Endothelial cell of umbilical vein (primary cell): ENCODE data around the gene CASK. TPM values are rescaled to one million over a fixed set of nuclear protein-coding genes. Genes with fewer than 3 reads are reported as not detected.

Experiments used
- BruUV-seq: library from RNA; stranded (reverse); fragments of 400-500 nt; replicated peaks from 2 replicates; lab custom pipeline; 2021; lab: Mats Ljungman, UMichigan
- CTCF ChIA-PET: fragments of 300-600, 350-600 bp; sonication (Branson Sonifier 250); formaldehyde crosslinking; loops from one replicate; lab custom pipeline; 2021; ENCODE audit warnings: antibody characterized with exemption, inconsistent platforms; lab: Charles Lee
- POLR2A ChIA-PET: fragments of 300-600, 350-600 bp; sonication (Branson Sonifier 250); formaldehyde crosslinking; loops from one replicate; lab custom pipeline; 2021; ENCODE audit warnings: antibody characterized with exemption, inconsistent platforms; lab: Charles Lee
- DNase-seq: peaks from one replicate; pipeline ENCODE4 v3.0.0-alpha.2; 2011; ENCODE audit warnings: low read depth, low spot score
- FAIRE-seq: peaks from 2 replicates; lab custom pipeline; 2011; peaks lifted over from hg19 to GRCh38; lab: Jason Lieb, UNC
- H2AFZ ChIP-seq: 2 replicates; pipeline ENCODE4 v1.6.0; 2012; ENCODE audit warnings: low read depth, low read length, control low read depth, inconsistent platforms
- H3K27ac ChIP-seq: 2 replicates; pipeline ENCODE4 v1.5.1; 2011; ENCODE audit warnings: low read depth, mild to moderate bottlenecking, control low read depth, low read length, moderate library complexity; ENCODE audit not compliant: insufficient read depth
- H3K27me3 ChIP-seq, 2 experiments: 2 replicates each; pipeline versions ENCODE4 v1.6.0 to v1.6.1; 2011; ENCODE audit warnings: low read length in 2 of 2, mixed read lengths in 1 of 2; ENCODE audit not compliant: control insufficient read depth in 2 of 2, insufficient read depth in 2 of 2
- H3K36me3 ChIP-seq, 2 experiments: 2 replicates in 1 of 2; 3 replicates in 1 of 2; pipeline ENCODE4 v1.5.1; 2011; ENCODE audit warnings: low read length in 2 of 2, mild to moderate bottlenecking in 1 of 2, moderate library complexity in 1 of 2; ENCODE audit not compliant: control insufficient read depth in 2 of 2, insufficient read depth in 2 of 2; ENCODE audit errors: extremely low read depth in 1 of 2
- H3K4me1 ChIP-seq: 3 replicates; pipeline ENCODE4 v1.5.1; 2011; ENCODE audit warnings: mild to moderate bottlenecking, low read length; ENCODE audit not compliant: control insufficient read depth, insufficient read depth; ENCODE audit errors: extremely low read depth
- H3K4me2 ChIP-seq: 2 replicates; pipeline ENCODE4 v1.6.1; 2011; ENCODE audit warnings: low read length, control low read depth, mixed read lengths; ENCODE audit not compliant: insufficient read depth
- H3K4me3 ChIP-seq, 3 experiments: fragments of 200-600 bp in 1 of 3; sonication (generic), shearing (Covaris generic) in 1 of 3; replicated peaks in 1 of 3; 2 replicates each; pipeline ENCODE4 v1.5.1; 2011 to 2016; ENCODE audit warnings: control low read depth in 3 of 3, low read length in 3 of 3, mild to moderate bottlenecking in 2 of 3, inconsistent platforms in 1 of 3, low read depth in 1 of 3, moderate library complexity in 1 of 3; ENCODE audit not compliant: insufficient read depth in 1 of 3
- H3K79me2 ChIP-seq: 2 replicates; pipeline ENCODE4 v1.6.0; 2012; ENCODE audit warnings: low read length, inconsistent platforms; ENCODE audit not compliant: control insufficient read depth, insufficient read depth
- H3K9ac ChIP-seq: replicated peaks from 2 replicates; pipeline ENCODE3; 2011; ENCODE audit warnings: low read length, control low read depth; ENCODE audit not compliant: insufficient read depth; ENCODE audit errors: extremely low read depth
- H3K9me1 ChIP-seq: replicated peaks from 3 replicates; pipeline ENCODE4 v1.6.0; 2011; ENCODE audit warnings: mild to moderate bottlenecking, low read length; ENCODE audit not compliant: control insufficient read depth, insufficient read depth; ENCODE audit errors: extremely low read depth
- H3K9me3 ChIP-seq: replicated peaks from 2 replicates; pipeline ENCODE4 v1.5.1; 2012; ENCODE audit warnings: low read length, inconsistent platforms; ENCODE audit not compliant: control insufficient read depth, insufficient read depth
- H4K20me1 ChIP-seq: replicated peaks from 2 replicates; pipeline ENCODE3; 2011; ENCODE audit warnings: mild to moderate bottlenecking, low read length; ENCODE audit not compliant: control insufficient read depth, insufficient read depth; ENCODE audit errors: extremely low read depth
- EZH2 ChIP-seq: IDR thresholded peaks from 2 replicates; pipeline ENCODE4 v1.6.1; 2012; ENCODE audit warnings: borderline replicate concordance, low read depth, mild to moderate bottlenecking, moderate library complexity, low read length, inconsistent platforms; ENCODE audit not compliant: severe bottlenecking
- FOS ChIP-seq: IDR thresholded peaks from 2 replicates; pipeline ENCODE4 v1.6.1; 2011; ENCODE audit warnings: mild to moderate bottlenecking, low read length, moderate library complexity, borderline replicate concordance; ENCODE audit not compliant: insufficient read depth
- GATA2 ChIP-seq: IDR thresholded peaks from 2 replicates; pipeline ENCODE4 v1.7.0; 2011; ENCODE audit warnings: low read depth, mild to moderate bottlenecking, moderate library complexity, mixed read lengths, low read length; ENCODE audit not compliant: insufficient read length, insufficient read depth
- JUN ChIP-seq: IDR thresholded peaks from 2 replicates; pipeline ENCODE4 v1.6.1; 2011; ENCODE audit warnings: borderline replicate concordance, low read depth; ENCODE audit not compliant: insufficient read length, insufficient read depth
- MAX ChIP-seq: IDR thresholded peaks from 2 replicates; pipeline ENCODE4 v1.6.1; 2011; ENCODE audit not compliant: insufficient read depth, insufficient read length
- MYC ChIP-seq: IDR thresholded peaks from one replicate; pipeline ENCODE4 v1.6.1; 2011; ENCODE audit warnings: mild to moderate bottlenecking, low read depth, low read length
- POLR2A ChIP-seq: IDR thresholded peaks from 2 replicates; pipeline ENCODE4 v1.6.1; 2012; ENCODE audit warnings: low read depth, mild to moderate bottlenecking, control low read depth, low read length
- POLR2AphosphoS5 ChIP-seq: IDR thresholded peaks from 2 replicates; pipeline ENCODE4 v1.6.1; 2012; ENCODE audit warnings: low read depth, mild to moderate bottlenecking, control low read depth, low read length, moderate library complexity; ENCODE audit not compliant: insufficient read depth
- dilution Hi-C: fragments of 300-500 bp; cut with MboI; formaldehyde crosslinking; loops from one replicate; pipeline ENCODE4 v1.15.0; 2019; ENCODE audit warnings: low sequenced_read_pairs; ENCODE audit not compliant: extremely low pct_ligation_motif_present
- intact Hi-C: fragments of 100-400 bp; cut with micrococcal nuclease; formaldehyde crosslinking; loops from one replicate; pipeline ENCODE4 v1.10.0; 2022
- polyA plus RNA-seq, 4 experiments: library from polyadenylated mRNA; depleted of rRNA in 3 of 4; stranded (reverse) in 3 of 4; unstranded in 1 of 4; fragments of >200 nt; gene quantifications; 2 replicates each; pipeline versions ENCODE4 v1.2.1 to v1.2.3, GENCODE V29; 2011 to 2012; ENCODE audit warnings: missing spikeins in 1 of 4
- total RNA-seq: library from RNA; stranded (reverse); gene quantifications from 2 replicates; pipeline ENCODE4 v1.2.3, GENCODE V29; 2021
- TF ChIP-seq, protein P1 (sequence below), 2 donors: IDR thresholded peaks; 1 replicate in 1 of 2; 2 replicates in 1 of 2; pipeline ENCODE4 v1.5.1; 2011; ENCODE audit warnings: low read length in 2 of 2, mild to moderate bottlenecking in 2 of 2, moderate library complexity in 2 of 2, control low read depth in 1 of 2, inconsistent platforms in 1 of 2, low read depth in 1 of 2; ENCODE audit not compliant: insufficient read depth in 1 of 2; ENCODE audit errors: extremely low read depth in 1 of 2

CASK gene
- total and polyA plus RNA-seq, 2 donors (not counting 3 experiments of a cell fraction or from before 2014, with no cell fraction given), result 6.4 to 30.4 TPM

GRCh38 chrX:41559235-41560052 is 363.9 kb downstream of the CASK start:
- Histone ChIP-seq H3K4me2 (no peak overlapping the region), H3K9ac (no peak overlapping the region), H3K36me3 (no peaks in the 10 kb centered on the region), H3K79me2 (no peaks in the 10 kb centered on the region), H3K9me3 (no peaks in the 10 kb centered on the region), H3K27ac (peak overlapping the region; percentile 43), H2AFZ (peak overlapping the region; percentile 4), H3K9me1 (no peaks in the 10 kb centered on the region), H4K20me1 (no peaks in the 10 kb centered on the region), H3K4me3 (no peak overlapping the region), H3K4me1 (peaks cover 15% of the 10 kb centered on the region), H3K27me3 (no peaks in the 10 kb centered on the region)
- ChIA-PET CTCF (interaction anchor here (1.1 to 1.6 kb wide), 2 partner anchors 200 to 222 kb away, joined by 5 to 35 read pairs; no protein-coding TSS in a partner anchor), POLR2A (no interaction called here)
- DNase-seq (peak; percentile 82), FAIRE-seq (peak; percentile 18)
- intact Hi-C loops (loop anchor here (1.0 to 2.0 kb wide), 3 partner anchors 200 to 1999 kb away; partner anchors contain the start of gene CASK), dilution Hi-C loops (no loop called here)
- TF ChIP-seq POLR2A (no peak), MAX (no peak), GATA2 (no peak), MYC (no peak), JUN (no peak), POLR2AphosphoS5 (no peak), FOS (no peak), EZH2 (no peak)
- TF ChIP-seq, protein P1, sequence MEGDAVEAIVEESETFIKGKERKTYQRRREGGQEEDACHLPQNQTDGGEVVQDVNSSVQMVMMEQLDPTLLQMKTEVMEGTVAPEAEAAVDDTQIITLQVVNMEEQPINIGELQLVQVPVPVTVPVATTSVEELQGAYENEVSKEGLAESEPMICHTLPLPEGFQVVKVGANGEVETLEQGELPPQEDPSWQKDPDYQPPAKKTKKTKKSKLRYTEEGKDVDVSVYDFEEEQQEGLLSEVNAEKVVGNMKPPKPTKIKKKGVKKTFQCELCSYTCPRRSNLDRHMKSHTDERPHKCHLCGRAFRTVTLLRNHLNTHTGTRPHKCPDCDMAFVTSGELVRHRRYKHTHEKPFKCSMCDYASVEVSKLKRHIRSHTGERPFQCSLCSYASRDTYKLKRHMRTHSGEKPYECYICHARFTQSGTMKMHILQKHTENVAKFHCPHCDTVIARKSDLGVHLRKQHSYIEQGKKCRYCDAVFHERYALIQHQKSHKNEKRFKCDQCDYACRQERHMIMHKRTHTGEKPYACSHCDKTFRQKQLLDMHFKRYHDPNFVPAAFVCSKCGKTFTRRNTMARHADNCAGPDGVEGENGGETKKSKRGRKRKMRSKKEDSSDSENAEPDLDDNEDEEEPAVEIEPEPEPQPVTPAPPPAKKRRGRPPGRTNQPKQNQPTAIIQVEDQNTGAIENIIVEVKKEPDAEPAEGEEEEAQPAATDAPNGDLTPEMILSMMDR (IDR thresholded peaks at IDR 0.05; ENCODE audit: extremely low read depth in 1 of 2, insufficient read depth in 1 of 2, low read depth in 1 of 2, low read length in 2 of 2), result no peak
- no TSS peak for BruUV-seq
